GM21717 (cell line): ENCODE results near the gene TTC33.

ENCODE experiments used
- ATAC-seq: cut with Tn5 transposase; IDR thresholded peaks from one replicate; pipeline ENCODE4 v1.9.1; 2021; ENCODE audit warnings: mild to moderate bottlenecking, moderate library complexity; ENCODE audit not compliant: unreplicated experiment

The TTC33 gene

DNA sequence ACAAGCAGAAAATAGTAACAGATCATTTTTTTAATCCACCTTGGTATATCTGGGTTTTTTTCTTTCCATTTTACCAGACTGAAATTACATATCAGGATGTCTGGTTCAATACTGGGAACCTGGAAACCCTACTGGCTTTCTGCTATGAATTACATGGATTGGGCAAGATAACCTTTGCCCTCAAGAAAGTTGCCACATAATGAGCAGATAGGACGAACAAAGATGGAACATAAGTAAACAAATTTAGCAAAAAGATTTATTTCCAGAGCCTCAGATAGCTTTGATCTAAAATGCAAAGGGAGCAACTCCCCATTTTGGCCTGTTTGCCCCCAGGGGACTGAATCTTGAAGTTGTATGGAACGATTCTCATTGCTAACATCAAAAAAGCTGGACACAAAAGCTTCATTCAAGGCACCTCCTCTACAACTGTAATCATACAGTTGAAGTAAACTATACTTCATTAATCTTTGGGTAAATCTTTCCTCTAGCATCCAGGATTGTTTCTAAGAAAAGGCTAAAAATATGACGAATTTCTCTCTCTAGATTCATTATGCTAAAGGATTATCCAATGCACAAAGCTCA lies 207.7 kb downstream of the TTC33 start:
- ATAC-seq, result no peak

DNA sequence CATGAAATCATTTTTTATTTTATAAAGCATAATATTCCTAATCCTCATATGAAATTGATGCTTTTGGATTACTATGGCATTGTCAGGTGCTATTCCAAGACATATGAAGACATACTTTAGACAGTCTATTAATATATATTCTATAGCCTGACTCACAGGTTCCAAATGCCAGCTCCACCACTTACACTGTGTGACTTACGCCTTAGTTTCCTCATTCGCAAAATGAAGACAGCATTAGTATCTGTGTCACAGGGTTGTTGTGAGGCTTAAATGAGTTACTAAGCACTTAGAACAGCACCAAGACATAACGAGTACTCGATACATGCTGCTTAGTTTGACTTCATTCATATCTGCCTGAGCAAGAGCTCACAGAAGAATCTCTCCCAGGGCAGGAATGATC lies 208.2 kb downstream of the TTC33 start:
- no peak for ATAC-seq

DNA sequence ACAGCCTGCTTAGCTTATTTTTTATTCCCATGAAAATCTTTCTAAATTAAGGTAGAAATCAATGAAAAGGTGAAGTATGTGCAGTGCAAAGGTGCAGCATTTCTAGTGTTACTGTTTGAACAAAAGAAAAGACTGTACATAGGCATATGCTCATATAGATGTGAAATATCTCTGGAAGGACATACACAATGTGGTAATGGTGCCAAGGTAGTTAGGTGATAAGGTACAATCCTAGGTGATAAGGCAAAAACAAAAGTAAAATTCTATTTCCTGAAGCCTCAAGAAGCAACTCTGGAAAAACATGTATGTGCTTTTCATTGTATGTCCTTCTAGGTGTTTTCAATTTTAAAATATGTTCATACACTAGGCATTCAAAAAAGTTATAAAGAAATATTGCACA lies 215.5 kb downstream of the TTC33 start:
- no peak for ATAC-seq

DNA sequence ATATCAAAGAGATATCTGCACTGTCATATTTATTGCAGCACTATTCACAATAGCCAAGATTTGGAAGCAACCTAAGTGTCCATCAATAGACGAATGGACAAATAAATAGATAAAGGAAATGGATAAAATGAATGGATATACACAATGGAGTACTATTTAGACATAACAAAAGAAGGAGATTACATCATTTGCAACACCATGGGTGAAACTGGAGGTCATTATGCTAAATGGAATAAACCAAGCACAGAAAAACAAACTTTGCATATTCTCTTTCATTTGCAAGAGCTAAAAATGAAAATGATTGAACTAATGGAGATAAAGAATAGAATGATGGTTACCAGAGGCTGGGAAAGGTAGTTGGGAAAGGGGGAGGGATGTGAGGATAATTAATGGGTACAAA lies 231.1 kb downstream of the TTC33 start:
- no peak for ATAC-seq

DNA sequence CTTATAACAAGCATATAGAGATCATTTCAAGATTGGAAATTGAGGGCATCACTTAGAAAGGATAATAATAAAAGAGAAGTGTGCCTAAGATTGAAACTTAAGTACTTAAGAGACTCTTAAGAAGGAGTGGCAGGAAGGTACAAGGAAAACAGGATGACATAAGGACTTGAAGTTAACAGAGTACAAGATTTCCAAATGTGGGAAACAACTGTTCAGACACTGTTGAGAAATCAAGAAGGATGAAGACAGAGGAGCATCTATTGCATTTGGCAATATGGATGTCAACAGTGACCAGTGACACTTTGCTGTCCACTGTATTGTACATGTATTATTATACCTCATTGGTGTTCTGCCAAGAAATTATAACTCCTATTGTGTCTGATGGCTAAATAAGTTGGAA lies 233.8 kb downstream of the TTC33 start:
- ATAC-seq, result no peak

DNA sequence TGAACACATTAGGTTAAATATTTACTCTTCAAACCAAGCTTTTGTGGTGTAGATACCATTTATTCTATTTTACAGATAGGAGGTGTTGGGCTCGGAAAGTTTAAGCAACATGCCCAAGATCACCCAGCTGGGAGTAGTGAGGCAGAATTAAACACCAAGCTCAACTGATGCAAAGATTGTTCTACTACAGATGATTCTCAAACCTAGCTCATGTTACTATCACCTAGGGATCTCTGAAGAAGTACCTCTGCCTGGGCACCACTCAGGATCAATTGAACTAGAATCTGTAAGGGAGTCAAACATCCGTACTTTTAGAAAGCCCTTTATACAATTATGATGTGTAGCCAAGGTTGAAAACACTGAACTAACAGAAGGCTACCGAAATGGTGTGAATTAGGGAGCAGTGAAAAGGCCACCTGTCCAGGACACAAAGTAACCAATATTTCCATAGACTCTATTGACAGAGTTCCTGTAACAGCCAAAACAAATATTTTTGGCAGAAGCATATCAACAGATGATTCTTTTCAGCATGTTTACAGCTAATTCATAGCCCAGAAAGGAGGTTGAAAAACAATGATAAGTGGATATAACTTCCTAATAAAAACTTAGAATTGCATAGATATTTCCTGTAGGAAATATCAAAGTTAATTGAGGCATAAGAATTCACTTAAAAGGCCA lies 234.5 kb downstream of the TTC33 start:
- no peak for ATAC-seq

DNA sequence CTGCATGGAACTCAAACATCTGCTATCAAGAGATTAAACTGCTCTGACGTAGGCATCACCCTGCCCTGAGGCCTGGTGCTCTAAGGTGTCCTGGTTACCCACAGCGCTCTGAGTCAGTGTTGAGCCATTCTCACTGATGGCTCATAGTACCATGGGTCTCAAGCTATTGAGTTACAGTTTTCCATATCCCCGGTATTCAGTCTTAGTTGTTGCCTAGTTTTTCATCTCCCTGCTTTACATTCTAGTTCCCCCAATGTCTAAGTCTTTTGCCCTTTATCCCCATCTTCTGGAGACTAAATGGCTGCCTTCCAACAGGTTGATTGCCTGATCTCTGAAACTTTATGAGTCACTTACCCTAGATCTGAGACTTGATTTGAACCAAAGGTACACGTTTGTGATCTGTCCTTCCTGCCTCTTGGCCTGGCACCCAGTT lies 237.3 kb downstream of the TTC33 start:
- no peak for ATAC-seq

DNA sequence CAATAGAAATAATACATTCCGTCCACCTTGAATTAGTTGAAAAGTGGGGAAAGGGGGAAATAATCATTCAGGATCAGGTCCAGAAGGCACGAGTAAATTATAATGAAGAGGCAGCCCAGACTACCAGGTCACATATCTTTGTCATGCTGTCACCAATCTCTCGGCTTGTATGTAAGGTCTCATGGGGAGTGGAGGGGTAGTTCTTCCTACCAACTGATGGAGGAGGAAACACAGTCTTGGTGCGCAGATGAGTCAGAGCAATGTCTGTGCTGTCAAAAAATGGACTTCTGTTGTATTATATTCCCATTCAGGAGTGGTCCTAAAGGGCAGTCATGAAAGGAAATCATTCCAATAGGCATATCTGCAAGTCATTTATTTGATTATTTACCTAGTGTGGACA lies 240.3 kb downstream of the TTC33 start:
- no peak for ATAC-seq

DNA sequence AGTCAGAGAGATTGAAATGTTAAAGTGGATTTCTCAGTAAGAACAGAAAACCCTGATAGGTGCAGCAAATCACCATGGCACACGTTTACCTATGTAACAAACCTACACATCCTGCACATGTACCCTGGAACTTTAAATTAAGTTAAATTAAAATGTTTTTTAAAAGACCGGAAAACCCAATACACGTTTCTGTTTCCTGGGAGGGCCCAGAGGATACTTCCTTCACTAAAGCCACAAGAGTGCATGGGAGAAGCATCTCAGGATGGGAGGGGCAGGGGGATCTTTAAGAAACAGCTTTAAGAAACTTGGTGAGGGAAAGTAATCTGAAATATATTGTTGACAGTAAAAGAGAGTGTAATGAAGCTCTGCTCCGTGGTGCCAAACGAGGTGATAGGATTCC lies 240.8 kb downstream of the TTC33 start:
- ATAC-seq, result no peak

DNA sequence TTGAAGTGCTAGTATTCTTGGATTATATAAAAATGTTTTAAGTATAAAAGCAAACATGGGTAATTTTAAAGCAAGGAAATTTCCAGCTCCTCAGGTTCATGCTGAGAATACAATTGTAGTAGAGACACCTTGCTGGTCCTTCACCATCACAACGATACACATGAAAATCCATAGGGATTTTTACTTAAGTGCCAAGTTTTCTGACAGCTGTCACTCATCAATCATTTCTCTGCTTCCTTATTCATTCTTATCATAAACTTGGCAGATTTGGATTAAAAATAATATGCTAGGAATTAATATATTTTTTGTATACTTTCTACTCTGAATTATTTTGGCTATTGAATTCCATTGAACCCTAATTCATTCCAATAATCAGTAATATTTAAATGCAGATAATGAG lies 244.0 kb downstream of the TTC33 start:
- ATAC-seq, result no peak

DNA sequence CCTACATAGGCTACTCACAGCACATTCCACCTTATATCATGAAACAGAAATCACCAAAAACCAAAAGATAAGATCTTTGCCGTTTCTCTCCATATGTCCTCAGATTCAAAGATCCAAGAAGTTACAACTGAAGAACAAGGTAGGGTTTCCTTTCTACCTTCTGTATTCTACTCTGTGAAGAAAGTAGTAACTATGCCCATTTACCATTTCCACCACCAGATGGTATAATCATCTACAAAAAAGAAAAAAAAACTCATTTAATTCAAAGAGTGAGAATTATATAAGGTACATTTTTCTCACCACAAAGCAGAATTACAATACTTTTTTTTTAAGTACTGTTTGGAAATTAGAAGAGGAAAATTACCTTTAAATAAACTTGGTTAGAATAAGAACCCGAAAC lies 248.7 kb downstream of the TTC33 start:
- no peak for ATAC-seq

DNA sequence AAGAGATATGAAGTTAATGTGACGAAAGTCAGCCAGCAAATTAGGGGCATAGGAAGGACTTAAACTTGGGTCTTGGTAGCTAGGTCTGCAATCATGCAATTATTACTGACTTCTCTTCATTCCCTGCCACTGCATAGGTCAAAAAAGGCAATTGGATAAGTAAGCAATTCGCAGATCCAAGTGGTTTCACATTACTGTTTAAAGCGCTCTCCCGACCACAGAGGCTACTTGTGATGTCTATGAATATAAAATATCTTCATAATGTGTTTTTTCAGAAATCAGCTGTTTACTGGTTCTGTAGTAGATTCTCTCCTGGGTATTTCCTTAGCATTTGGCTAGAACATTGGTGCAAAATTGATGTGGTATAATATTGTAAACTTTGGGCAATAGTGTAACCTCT lies 250.7 kb downstream of the TTC33 start:
- ATAC-seq, result no peak

DNA sequence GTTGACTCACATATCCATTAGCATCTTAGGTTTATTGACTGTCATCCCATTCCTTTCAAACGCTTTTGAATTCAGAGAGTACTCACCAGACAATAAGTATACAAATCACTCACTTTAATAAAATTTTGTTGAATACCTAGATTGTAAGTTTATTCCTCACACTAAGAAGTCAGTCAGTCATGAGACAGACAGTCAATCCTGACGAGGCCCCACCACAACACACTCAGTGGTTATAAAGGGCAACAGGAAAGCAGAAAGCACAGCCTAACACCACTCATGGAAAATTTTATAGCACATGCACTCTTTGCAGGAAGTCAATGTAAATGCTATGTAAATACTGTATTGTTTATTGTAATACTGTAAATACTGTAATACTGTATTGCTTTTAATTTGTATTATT lies 252.3 kb downstream of the TTC33 start:
- no peak for ATAC-seq

DNA sequence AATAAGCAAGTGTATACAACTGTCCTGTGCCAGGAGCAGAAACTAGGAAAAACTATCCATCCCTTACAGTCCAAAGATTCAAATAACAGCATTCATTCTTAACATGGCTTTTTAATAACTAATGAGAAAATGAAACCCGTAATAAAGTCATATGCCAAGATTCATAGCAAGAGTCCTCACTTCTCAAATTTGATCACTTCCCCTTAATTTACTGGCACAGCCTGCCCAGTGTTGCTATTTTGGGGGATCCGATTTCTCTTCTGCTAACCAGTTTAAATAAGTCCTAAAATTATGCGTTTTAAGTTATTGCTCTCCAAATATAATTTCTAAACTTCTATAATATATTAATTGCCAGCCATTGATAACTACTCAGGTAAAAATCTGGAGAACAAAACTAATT lies 253.0 kb downstream of the TTC33 start:
- ATAC-seq, result peak; percentile 60

DNA sequence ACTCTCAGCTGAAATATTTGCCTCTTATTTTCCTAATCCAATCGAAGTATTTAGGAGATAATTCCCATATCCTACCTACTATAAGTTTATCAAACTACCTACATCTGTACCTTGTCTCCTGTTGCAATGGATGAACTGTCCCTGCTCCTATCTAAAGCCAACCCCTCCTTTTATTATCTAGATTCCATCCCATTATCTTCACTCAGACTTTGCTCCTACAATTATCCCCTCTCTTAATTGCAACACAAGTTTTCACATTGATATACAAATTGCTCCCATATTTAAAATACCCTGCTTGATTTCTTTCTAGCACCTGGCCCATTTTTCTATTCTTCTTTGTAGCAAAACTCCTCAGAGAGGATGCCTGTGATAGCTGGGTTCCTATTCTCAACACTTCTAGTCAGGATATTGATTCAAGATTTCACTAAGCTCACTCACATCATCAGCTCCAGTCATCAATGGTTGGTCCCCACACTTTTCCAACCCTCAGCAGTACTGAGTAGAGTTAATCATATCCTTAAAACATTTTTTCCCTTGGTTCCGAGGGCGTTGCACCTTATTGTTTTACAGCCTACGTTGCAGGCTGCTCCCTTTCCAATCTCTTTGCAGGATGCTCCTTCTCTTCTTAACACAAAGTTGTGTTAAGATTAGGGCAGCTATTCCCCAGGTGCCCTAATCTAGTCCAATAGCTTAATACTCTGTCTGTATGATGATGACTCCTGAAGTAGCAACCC lies 253.9 kb downstream of the TTC33 start:
- ATAC-seq, result no peak

DNA sequence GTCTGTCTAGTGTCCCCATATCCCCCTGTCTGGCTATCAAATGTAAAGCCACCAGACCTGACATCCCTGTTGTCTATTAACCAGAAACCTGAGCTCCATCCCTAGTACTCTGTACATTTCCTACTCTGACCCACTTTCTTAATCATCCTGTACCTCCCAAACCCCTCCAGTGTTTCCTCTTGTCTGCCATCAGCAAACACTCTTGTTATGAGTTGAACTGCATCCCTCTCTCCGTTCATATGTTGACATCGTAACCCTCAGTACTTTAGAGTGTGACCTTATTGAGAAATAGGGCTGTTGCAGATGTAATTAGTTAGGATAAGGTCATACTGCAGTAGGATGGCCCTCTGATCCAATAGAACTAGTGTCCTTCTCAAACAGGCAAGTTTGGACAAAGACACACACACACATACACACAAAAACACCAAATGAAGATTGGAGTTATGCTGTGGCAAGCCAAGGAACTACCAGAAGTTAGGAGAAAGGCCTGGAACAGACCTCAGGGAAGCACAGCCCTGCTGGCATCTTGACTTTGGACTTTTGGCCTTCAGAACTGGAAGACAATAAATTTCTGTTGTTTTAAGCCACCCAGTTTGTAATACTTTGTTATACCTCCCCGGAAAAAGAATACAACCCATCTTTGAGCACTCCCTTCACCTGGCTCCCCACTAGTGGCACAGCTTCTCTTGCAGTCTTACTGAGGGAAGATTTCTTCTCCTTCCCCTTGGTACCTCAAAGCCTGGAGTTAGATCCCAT lies 256.1 kb downstream of the TTC33 start:
- ATAC-seq, result no peak

DNA sequence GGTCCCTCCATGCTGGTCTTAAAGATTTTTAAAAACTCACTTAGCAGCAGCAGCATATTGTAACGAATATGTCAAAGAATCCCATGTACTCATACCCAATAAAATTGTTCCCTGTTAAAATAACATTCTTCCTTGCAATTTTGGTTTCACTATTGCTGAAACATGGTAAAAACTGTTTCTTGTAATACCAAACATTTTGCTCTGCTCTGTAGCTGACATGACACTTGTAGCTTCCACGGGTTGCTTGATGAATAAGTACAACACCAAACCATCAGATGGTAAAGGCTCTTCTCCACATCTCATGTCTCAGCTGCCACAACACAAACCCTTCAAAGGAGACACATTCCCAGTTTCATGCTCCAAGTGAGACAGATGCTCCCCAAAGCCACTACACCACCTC lies 256.8 kb downstream of the TTC33 start:
- no peak for ATAC-seq

DNA sequence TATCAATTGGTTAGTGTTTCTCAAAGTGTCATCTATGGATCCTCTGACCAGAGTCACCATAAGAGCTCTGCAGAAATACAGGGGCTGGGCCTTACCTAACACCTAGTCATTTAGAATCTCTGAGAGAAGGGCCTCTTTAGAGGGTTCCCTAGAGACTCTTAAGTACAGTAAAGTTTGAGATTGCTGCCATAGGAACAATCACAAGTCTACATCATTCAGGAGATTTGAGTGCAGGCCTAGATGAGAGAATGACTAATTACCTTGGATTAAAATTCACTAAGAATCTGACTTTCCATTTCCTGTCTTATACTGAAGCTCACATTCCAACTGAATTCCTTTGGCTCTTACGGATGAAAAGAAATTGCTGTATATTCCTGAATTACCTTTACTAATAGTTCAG lies 258.2 kb downstream of the TTC33 start:
- ATAC-seq, result no peak

DNA sequence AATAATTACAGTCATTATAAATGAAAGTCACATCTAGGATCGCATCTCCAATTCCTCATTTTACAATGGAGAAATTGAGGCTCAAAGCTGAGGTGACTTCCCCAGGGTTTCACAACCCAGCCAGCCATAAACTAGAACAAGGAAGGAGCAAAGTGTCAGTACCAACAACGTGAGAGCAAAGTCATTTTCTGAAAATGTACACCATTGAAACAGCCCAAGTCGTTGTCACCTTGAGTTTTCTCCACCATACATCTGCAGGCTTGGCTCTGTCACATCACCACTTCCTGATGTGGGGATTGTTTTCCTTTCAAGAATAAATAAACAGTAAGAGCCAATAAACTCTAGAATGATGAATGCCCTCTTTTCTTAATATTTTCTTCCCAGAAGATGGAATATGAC lies 260.5 kb downstream of the TTC33 start:
- no peak for ATAC-seq

DNA sequence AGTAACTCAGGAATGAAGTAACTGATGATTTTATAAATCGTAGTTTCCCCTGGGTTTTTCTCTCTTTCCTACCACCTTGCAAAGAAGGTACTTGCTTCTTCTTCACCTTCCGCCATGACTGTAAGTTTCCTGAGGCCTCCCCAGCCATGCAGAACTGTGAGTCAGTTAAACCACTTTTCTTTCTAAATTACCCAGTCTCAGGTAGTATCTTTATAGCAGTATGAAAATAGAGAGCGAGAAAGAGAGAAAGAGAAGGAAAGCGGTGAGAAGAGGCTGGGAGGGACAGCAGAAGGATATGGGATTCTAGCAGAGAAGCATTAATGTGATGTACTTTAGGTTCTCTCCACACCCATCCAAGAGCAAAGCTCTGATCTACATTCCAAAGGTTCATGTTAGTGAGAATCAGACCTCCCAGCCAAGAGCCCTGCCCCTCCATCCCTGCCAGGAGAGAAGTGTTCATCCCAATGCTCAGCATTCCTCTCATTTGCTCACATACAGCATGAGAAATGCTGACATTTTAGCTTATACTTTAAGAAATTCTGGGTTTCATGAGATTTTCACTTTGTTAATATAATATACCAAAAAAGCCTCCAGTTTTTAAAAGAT lies 261.0 kb downstream of the TTC33 start:
- ATAC-seq, result no peak

DNA sequence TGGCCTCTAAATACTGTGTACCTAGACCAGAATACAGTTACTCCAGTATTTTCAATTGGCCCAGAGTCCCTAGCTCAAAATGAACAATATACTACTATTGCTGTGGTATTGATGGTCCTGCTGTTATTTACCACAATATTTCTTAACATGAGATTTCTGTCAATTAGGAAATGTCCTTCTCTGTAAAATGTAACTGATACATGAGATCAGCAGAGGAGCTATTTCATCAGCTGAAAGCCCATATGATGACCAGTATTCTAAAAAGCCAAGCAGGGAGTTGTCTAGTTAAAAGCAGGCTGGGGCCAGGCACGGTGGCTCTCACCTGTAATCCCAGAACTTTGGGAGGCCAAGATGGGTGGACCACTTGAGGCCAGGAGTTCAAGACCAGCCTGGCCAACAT lies 263.7 kb downstream of the TTC33 start:
- ATAC-seq, result no peak
